ENCODE results near the gene OSTN.

- TF ChIP-seq CTCF (tag by site-specific recombination; IDR thresholded peaks at IDR 0.05): no peak
- no peak for TF ChIP-seq ZNF362 (tag by site-specific recombination; IDR thresholded peaks at IDR 0.05)
- TF ChIP-seq ZNF24 (tag by site-specific recombination; IDR thresholded peaks at IDR 0.05): no peak
- TF ChIP-seq ZBTB26 (tag by site-specific recombination; optimal IDR thresholded peaks at IDR 0.05): no peak
- no peak for TF ChIP-seq ZFP3 (tag by site-specific recombination; IDR thresholded peaks at IDR 0.05; ENCODE audit: low read depth)
- no peak for TF ChIP-seq ZNF121 (tag by site-specific recombination; IDR thresholded peaks at IDR 0.05)
Measured at GRCh38 chr3:191301017-191301416, 102.0 kb downstream of the OSTN start.
